Peyer's patch (tissue), 4 donors: ENCODE results near the gene ACOT7.

Source experiments
- CTCF ChIP-seq, 6 experiments: fragments of 450-650 bp in 4 of 6; fragments of 200-600 bp in 2 of 6; sonication (generic) in 1 of 6; IDR thresholded peaks; one replicate each; pipeline ENCODE4 v1.5.1; 2017 to 2019; ENCODE audit warnings: antibody characterized with exemption in 6 of 6, mild to moderate bottlenecking in 3 of 6, moderate library complexity in 1 of 6
- POLR2A ChIP-seq, 2 donors: fragments of 450-650 bp; IDR thresholded peaks; one replicate each; pipeline ENCODE4 v1.5.1; 2017; ENCODE audit warnings: antibody characterized with exemption in 2 of 2, mild to moderate bottlenecking in 2 of 2, moderate library complexity in 2 of 2

GRCh38 chr1:6424619-6425593 is 31.3 kb upstream of the ACOT7 start, which contains the start of gene ESPN:
- no peak for TF ChIP-seq CTCF (IDR thresholded peaks at IDR 0.05)
- TF ChIP-seq POLR2A (IDR thresholded peaks at IDR 0.05): no peak
